Subcutaneous adipose tissue (tissue), 4 donors: ENCODE measurements around the gene TSEN2. TPM values are rescaled to one million over a fixed set of nuclear protein-coding genes. Genes with fewer than 3 reads are reported as not detected.

Source experiments
- CTCF ChIP-seq: fragments of 450-650 bp; IDR thresholded peaks from one replicate; pipeline ENCODE4 v1.5.1; 2016; ENCODE audit warnings: low read depth, mild to moderate bottlenecking, control low read depth, antibody characterized with exemption, moderate library complexity
- total RNA-seq, 4 donors: library from RNA; depleted of rRNA; stranded (reverse); fragments of >200 nt; gene quantifications; one replicate each; pipeline ENCODE4 v1.1.0, GENCODE V29; 2016

Gene TSEN2
- total RNA-seq, 4 donors from 2014 or later: 11.4 to 26.0 (median 15.1) TPM

- no peak for TF ChIP-seq CTCF
Observed at GRCh38 chr3:12454816-12455121, 29.5 kb upstream of the TSEN2 start.

GRCh38 chr3:12455740-12456139, 28.5 kb upstream of the TSEN2 start:
- no peak for TF ChIP-seq CTCF

DNA sequence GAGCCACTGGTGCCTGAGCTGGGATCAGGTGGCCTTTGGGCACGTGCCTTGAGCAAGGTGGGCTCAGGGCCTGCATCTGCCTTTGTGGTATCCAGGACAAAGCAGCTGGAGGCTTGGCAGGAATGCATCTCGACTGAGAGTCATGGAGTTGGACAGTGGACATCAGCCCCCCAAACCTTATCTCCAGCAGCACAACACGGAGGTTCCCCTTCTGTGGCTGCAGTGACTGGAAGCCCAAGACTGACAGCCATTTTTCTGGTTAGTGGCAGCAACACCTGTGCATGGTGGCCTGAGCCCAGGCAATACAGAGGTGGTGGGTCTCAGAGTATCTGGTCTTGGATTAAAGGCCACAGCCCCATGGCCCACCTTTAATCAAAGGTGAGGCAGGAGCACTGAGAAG, 27.8 kb upstream of the TSEN2 start:
- TF ChIP-seq CTCF: no peak

DNA sequence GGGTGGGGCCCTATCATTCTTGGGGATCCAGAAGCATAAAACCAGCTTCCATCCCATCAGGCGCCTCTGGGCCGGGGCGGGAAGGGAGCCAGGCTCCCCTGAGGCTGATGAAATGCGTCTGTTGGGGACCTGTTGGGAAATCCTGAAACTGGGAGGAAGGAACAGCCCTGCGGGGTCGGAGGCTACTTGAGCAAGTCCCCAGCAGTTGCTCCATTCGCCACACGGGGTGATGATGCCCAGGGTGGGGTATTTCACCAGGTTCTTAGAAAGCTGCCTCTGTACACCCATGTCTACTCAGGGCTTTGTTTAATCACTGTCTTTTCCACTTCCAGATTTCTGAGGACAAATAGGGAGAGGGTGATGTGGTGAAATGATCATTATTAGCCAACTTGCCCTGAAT, 25.4 kb upstream of the TSEN2 start:
- TF ChIP-seq CTCF: no peak

DNA sequence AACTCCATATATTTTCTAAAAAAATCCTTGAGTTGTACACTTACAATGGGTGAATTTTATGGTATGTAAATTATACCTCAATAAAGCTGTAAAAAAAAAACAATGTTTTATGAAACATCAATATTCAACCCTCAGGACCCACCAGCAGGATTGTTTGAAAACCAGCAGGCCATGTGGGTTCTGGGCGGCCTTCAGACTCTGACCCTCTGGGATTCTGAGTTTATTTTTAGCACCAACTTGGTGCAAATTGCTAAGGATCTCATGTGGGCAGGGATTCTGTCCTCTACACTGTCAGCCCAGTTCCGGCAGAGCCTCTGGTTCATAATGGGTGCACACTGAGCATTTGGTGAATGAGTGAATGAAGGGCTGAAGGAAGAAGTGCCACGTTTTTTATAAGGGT, 24.2 kb upstream of the TSEN2 start:
- TF ChIP-seq CTCF: no peak

DNA sequence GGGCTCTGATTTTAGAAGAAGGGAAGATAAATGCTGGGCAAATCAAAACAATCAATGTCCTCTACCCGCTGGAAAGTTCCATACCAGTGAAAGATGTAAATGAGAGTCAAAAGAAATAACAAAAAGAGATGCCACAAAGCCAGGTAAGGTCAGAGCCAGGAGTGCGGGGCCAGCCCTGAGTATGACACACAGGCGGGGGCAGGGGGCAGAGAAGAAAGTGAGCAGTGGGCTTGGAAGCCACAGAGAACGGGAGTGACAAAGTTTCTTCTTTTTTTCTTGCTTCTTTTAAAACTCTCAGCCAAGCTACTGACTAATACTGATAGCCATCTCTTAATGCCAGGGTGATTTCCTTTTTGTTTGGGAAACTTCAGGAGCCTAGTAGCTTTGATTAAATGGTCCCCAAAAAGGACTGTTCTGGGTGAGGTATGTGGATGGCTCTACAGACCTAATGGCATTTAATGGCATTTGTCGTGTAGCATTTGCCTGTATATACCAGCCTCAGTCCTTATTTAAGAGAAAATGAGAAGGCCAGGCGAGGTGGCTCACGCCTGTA, 23.1 kb upstream of the TSEN2 start:
- TF ChIP-seq CTCF: no peak

DNA sequence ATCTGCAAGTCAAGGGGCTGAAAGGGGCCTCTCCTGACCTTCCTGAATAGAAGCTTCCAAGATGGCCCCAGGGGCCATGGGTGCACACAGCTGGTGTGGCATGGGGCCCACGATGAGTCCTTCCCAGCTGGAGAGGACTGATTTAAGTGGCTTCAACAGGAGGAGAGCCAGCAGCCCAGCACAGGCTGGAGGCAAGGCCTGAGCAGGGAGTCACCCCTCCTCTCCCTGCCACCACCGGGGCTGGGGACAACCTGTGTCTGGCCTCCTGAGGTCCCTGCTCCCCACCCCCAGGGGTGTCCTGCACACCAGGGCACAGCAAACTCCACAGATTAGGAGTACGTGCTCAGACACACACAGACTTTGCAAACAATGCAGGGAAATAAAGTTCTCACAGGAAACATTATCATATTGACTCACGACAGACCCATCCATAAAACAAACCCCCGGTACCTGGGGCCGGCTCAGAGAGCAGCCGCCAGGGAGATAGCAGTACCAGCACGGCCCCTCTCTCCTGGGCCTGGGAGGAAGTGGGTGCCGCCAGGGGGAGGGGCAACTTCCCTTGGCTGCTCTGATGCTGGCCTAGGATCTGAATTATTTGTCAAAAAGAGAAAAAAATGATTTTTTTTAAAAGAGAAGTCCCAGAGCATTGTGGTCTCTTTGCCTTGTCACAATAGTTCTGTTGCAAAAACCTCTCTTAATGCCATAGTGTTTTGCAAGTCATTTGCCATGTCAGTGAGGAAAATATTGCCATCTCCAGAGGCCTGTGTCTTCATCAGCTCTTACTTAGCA, 21.9 kb upstream of the TSEN2 start:
- TF ChIP-seq CTCF: no peak
